Fibroblast of skin of abdomen (primary cell): ENCODE measurements around the gene CPB1. TPM values are rescaled to one million over a fixed set of nuclear protein-coding genes. Genes with fewer than 3 reads are reported as not detected.
A peak's percentile ranks its signal among the peaks of the same experiment; 100 is the strongest.
"Not testable (repeated sequence)": the region's sequence is repeated elsewhere in the genome, so short reads cannot be mapped to it uniquely, and the experiment has no call there.

Experiments used
- DNase-seq: peaks from one replicate; pipeline ENCODE4 v3.0.0-alpha.2; 2013
- polyA plus RNA-seq, 2 experiments: library from polyadenylated mRNA; unstranded; fragments of 120-200 nt; gene quantifications; one replicate each; pipeline ENCODE4 v1.2.1, GENCODE V29; 2013; ENCODE audit not compliant: insufficient read length in 2 of 2

CPB1 gene
- polyA plus RNA-seq (2013, experiment 1 of 2; ENCODE audit: insufficient read length), result 2.4 TPM
- 2.8 TPM for polyA plus RNA-seq (2013, experiment 2 of 2; ENCODE audit: insufficient read length)

DNA sequence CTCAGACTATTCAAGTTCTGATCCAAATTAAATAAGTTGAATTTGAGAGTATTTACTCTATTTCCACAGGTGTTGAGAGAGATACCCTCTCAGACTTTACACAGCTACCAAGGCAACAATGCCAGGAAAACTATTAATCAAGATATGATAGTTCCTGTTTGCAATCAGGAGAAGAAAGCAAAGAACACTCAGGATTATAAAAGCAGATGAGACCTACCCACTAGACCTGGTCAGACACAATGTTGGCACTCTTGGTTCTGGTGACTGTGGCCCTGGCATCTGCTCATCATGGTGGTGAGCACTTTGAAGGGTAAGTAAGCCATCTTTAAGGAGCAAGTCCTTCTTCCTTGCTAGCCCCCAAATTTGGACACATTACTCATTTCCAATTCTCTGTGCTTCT, at the start of gene CPB1:
TSS of gene CPB1 (plus strand) at position 227 of the 400 bp plus-strand sequence. CDS start at position 240, 13 bp downstream.
- DNase-seq, result no peak

DNA sequence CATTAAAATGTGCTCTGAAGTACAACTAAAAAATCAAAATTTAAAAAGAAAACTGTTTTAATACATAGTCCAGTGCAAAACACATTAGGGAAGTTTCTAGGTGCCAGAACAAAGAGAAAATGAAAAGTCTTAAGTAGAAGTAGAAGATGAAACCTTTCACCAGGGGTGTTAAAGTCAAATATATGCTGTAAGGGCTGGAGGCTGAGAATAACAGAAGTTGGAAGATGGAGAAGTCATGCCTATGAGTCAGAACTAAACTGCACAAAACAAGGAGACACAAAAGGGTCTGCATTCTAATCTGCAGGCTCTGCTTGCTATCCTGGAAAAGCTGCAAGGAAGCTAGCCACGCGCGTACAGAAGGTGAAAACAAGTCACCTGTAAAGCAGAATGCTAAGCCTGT, 48.7 kb upstream of the CPB1 start:
- no peak for DNase-seq

DNA sequence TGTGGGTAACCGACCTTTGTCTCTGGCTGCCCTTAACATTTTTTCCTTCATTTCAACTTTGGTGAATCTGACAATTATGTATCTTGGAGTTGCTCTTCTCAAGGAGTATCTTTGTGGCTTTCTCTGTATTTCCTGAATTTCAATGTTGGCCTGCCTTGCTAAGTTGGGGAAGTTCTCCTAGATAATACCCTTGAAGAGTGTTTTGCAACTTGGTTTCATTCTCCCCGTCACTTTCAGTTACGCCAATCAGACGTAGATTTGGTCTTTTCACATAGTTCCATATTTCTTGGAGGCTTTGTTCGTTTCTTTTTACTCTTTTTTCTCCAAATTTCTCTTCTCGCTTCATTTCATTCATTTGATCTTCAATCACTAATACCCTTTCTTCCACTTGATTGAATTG, 42.6 kb upstream of the CPB1 start:
- not testable (repeated sequence) for DNase-seq

DNA sequence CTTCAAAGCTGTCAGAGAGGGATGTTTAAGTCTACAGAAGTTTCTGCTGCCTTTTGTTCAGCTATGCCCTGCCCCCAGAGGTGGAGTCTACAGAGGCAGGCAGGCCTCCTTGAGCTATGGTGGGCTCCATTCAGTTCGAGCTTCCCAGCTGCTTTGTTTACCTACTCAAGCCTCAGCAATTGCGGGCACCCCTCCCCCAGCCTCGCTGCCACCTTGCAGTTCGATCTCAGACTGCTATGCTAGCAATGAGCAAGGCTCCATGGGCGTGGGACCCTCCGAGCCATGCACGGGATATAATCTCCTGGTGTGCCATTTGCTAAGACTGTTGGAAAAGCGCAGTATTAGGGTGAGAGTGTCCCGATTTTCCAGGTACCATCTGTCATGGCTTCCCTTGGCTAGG, 41.5 kb upstream of the CPB1 start:
- not testable (repeated sequence) for DNase-seq

DNA sequence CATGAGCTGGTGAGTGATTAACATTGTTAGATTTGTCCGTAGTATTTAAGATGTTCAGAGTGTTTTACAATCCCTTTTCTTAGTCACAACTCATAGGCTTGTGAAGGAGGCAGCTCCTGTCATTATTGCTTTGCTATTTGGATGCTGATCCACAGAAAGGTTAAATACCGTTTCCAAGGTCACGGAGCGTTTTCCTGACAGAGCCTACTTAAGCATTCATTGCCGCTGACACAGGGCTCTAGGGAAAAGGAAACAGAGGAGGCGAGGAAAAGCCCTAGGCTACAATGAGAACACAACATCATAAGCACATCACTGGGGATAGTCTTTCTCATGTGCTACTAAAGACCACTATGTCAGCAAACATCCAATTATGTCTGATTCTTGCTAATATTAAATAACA, 38.5 kb upstream of the CPB1 start:
- peak; percentile 25 for DNase-seq

DNA sequence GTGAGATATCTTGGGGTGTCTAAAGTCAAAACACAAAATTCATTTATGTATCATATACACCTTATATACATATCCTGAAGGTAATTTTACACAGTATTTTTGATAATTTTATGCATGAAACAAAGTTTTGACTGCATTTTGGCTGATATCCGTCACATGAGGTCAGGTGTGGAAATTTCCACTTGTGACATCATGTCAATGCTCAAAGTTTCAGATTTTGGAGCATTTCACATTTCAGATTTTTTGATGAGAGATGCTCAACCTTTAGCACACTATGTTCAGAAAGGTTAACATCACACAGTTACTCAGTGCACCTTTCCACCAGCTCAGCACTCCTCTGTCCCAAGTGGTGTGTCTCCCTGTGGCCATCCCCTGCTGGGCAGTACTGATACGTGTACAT, 37.7 kb upstream of the CPB1 start:
- no peak for DNase-seq

DNA sequence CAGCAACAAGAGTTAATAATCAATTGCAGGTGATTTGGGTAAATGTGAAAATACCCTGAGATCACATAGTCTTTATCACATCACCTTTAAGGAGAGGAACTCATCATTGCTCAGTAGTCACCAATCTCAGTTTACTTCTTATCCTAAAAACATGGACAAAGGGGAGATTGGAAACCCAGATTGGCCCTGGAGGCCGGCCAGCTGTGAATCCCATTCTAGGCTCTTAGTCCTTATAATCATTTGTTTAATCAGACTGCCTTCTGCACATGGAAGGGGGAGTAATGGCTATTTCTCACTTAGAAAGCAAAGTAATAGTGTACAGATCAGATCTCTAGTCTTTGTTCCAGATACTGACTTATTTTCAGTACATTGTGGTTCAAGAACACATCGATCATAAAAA, 37.2 kb upstream of the CPB1 start:
- DNase-seq, result no peak

DNA sequence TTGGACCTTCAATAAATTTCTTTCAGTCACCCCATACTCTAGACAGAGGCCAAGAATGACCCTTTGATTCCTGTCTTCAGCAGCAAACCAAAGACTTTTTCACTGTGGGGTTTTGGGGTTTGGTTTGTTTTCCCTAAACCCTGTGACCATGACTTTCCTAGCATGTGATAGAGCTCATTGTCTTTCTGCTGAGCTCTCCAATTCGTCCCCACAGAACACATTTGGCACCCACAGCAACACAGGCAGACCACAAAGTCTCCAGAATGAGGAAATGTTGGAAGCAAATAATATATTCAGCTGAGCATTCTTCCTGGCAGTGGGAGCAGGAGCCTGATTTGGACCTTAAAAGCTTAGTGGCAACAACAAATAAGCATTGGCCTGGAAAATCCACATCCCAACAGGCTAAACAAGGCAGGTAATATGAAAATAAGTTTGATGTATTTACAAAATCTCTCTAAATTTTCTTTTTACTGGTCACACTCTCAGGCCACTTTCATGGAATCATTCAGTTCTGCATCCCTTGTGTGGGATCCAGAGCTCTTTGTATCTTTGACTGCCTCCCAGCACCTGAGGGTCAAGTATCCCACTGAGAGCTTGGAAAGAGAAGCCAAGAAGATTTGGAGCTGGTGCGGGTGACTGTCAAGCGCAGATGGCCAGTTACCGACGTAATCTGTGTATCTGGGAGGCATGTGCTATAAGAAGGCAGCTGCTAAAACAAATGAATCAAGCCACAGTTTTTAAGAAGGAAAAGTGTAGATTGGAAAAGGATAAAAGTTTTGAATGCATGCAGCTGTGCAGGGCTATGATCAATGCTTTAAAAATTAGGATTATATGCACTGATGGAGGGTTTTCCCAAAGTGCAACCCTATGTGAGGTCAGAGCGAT, 36.5 kb upstream of the CPB1 start:
- DNase-seq, result peak; percentile 43

DNA sequence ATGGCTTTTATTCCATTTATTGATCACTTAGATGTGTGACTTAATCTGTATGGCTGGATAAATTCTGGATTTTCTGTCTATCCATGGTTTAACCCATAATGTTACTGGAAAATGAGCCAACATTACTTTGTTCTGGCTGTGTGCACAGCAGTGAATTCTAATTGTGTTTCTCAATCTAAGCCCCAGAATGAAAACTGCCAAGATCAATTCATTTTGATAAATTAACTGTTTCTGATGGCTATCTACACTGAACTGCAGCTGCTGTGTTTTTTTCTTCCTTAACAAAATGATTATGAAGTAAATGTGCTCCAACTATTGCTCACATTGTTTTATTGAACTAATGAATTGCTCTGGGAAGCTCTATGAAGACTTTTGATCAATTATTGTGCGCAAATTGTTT, 35.7 kb upstream of the CPB1 start:
- DNase-seq, result no peak

DNA sequence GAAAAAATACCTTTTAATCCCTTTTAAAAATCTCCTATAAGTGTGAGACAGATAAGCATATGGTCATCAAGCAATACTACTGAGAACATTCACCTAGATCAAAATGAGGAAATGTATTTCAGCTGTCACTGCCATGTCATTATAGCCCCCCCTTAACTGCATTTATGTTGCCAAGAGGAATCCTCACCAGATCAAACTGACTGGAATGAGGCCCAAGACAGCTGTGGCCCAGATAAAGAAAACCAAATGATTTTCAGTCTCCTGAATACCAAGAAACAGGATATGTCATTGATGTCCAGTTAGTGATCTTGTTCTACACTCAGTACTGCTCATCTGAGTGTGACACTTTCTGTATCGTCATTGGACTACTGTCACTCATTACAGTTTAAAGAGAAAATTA, 35.1 kb upstream of the CPB1 start:
- DNase-seq, result no peak

DNA sequence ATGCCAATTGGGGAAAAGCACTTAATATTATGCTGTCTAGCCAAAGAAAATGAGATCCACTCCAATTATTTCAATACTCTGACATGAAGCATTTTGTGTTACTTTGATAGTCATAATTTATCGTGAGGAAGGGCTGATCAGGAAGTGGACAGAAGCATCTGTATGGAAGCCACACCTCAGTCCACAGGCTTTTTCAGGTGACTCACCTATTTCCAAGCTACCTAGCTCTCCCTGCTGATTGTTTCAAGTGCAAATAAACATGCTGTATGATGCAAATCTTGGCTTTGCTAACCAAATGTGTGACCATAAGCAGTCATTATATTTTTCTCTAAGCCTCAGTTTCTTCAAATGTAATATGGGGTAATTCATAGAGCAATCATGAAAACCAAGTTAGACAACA, 30.8 kb upstream of the CPB1 start:
- no peak for DNase-seq

DNA sequence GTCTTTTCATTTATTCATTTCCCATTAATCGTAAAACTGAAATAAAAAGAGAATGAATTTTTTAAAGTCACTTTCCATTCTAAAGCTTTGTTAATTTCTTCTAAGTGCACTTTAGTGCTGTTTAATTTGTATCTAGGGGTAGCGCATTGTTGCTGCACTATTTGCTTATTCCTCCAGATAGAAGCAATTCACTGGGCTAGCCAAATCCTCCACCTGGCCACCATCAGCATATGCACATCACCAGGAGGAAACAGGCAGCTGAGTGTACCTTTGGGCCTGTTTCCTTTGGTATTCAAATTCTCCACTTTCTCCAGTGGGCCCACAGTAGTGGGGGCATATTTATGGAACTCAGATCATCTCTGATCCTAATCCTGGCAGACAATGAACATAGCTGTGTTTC, 29.8 kb upstream of the CPB1 start:
- DNase-seq, result no peak

DNA sequence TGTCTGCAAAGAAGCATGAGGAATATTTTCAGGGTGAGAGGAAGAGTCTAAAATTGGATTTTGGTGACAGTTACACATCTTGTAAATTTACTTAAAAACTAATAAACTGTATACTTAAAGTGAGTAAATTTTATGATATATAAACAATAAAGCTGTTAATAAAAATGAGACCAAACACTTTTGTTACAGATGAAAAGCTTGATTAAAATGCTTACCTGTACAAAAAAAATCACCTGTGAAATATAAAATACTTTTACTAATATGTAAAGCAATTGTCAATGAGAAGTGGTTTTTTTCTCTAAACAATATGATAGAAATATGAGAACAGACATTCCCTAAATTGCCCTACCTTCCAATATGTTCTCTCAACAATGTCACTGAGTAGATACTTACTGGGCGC, 27.2 kb upstream of the CPB1 start:
- DNase-seq, result no peak

DNA sequence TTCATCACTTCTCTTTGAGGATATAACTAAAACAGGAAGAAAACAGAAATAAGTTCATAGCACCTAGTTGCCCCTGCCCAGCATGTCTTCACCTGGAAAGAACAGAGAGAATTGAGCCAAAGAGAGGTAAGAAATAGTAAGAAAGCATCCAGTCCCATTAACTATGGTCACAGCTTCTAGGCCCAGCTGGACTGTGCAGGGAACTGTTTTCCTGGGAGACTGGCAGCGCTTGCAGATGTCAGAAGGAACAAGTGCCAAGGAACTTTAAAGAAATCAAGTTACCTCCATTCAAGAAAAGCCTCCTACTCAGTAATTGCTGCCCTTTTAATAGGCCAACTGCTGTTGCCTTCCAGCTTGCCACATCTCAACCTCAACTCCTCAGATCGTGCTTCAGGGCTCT, 17.8 kb upstream of the CPB1 start:
- DNase-seq, result no peak

DNA sequence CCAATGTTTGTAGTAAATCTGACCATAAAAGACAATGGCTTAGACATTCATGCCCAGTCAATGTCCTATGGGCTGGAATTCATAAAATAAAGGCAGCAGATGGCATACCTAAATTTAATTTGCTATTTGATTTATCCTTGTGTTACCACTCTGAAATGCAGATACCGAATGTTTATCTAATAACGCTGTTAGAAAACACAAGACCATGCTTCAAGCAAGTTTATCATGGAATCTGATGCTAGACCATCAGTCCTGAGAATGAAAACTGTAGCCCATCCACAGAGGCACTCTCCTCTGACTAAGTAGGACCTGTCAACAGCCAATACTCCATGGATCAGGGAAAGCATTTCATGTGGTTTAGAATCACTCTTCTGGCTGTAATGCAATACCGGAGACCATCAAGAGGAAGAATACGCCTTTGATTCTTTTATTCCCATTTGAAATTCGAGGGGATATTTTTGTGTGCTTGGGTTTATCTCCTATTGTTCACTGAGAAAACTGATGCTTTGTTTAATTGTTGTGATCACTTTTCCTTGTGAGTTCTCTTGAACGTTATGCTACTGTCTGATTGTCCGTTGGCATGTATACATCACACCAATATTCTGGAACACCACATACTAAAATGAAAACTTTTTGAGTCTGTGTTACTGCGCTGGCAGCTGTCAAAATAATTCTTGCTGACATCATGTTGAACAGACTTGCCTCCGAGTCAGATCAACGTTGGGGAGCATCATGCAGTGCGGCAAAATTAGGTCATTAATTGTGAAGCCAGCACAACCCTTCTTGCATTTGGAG, 12.1 kb upstream of the CPB1 start:
- no peak for DNase-seq

DNA sequence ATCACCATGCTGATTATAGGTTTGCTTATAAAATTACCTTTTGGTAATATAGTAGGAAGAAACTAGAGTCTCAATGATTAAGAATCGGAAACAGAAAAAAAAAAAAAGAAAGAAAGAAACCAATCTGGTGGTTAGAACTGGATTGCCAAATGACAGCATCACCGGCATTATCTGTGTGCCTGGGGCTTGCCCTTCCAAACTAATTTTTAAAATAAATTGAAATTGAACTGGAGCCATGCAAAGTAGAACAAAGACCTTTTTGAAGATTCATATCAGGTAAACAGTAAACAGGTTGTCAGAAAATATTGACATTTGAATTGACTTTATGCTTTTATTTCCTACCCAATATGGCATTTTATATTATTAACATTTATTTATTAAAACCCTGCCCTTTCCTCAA, 11.2 kb upstream of the CPB1 start:
- no peak for DNase-seq

DNA sequence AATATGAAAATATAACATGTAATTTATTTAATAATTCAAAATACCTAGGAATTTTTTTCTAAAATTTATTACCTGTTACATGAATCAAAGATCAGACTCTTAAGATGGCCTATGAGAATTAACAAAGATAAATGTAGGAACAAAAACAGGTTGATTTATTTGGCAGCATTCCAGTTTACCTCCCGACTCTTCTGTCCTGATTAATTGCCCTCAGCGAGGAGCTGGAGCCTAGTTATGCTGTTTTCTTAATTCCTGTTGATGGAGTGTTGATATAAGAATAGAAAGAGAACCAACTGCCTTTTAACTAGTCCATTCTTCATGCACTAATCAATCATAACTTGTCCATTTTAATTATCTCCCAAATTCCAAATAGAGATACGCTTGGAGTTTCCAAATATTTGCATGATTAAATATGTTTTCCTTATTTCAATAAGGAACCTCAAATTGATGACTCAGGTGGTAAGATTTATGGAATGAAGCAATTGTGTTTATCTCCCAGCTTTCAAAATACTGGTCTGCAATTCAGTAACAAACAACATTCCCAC, 10.6 kb upstream of the CPB1 start:
- DNase-seq, result no peak

DNA sequence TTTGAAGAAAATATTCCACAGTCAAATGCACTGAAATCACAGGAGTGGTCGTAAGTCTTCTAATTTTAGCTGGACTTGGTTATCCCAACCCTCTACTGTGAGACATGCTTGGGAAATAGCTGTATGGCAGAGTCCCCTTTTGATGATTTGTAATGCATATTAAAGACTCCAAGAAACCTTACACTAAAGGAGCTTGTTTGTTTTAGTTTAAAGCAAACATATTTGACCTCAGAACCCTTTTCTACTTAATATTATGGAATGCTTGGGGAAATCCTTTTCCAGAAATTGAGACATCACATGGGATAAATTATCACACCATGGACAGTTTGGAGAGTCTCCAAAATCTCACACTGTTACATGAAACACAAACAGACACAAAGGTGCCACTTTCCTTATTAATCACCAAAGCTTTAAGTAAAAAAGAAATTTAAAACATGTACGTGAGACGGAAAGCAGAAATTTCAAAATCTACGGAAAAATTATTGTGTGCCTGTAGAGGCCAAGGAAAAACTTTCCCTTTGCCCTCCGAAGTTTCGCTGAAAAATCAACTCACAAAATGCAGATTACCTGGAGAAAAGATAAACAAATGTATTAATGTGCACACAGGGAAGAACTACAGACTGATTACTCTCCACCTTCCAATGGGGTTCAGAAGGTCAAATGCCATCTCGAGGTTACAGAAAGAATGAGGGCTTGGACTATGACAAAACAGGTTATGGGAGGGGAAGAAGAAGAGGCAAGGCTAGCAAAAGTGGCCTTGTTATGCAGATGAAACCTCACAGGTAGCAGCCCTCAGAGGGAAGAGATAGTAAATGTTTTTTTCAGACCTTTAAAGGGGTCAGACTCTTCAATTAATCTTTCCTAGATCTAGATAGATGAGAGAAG, 7.0 kb upstream of the CPB1 start:
- no peak for DNase-seq

DNA sequence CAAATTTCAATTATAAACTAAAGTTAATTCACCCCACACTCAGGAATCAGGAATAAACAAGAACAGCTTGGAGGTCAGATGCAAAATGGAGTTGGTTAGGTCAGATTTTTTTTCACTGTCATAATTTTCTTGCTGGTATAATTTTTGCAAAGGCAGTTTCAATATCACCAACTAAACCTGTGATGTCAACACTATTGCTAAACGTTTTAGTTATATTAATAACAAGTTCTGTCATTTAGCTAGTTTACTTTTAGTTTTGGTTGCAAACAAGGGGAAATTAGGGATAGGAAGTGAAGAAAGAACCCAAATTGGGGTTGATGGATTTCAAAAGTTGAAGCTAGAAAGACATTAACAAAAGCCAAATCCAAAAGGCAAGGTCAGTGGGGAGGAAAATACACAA, 4.6 kb upstream of the CPB1 start:
- no peak for DNase-seq

DNA sequence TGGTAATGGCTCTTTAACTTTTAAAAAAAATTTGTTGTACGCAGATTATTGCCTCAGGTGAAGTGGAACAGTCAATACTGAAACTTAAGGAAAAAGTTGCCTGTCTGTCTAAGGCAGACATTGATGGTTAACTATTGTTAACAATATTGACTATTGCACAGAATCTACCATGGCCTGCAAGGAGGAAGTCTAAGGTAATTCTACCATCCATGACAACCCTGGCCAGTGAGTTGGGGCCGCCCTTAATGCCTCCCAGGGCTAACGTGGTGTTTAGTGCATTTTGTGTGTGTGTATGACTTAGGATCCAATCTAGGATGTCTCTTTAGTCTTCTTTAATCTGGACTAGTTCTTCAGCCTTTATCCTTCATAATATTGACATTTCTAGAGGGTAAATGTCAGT, 2.1 kb upstream of the CPB1 start:
- no peak for DNase-seq

DNA sequence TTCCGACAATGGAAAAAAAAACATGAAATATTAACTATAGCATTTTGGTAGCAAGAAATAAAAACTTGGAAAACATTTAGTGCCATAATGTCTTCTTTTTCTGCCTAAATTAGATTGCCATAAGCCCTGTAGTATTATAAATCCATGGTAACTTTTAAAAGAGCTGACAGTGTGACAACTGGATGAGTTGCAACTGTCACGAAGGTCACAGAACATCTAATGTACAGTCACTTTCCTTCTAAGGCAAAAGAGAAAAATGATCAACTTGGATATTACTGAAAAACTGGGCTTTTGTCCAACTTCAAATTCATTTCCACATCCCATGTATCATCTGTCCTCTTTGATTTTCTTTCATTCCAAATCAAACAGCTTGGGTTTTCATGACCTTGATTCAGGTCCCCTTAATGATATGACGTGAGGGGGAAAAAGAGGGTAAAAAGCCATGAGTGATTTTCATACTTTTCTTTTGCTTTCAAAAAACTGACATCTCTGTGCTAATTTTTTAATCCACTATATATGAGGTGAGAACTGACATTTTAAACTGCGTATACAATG, 602 bp downstream of the CPB1 start:
- peak; percentile 22 for DNase-seq

DNA sequence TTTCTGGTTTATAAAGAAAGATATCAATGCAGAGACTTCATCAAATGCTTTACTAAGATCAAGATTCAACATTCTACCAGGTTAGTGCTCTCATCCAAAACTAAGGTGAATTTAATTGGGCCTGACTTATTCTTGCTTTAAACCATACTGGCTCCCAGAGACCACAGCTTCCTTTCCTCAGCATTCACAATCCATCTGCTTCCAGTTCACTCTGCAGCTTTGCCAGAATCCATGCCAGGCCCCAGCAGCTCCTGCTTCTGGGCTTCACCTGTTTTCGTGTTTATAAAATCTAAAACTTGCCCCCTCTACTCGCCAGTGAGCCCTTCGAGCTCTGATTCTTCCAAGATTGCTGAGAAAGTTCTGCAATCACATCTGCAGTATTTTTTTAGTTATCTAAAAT, 2.3 kb downstream of the CPB1 start:
- no peak for DNase-seq
